HepG2 (cell line): ENCODE results near the gene WNT6. TPM values are rescaled to one million over a fixed set of nuclear protein-coding genes. Genes with fewer than 3 reads are reported as not detected.

Experiments used
- CSRNP1 ChIP-seq: sonication (generic); formaldehyde crosslinking; IDR thresholded peaks from 2 replicates; pipeline ENCODE4 v1.8.1; 2023; ENCODE audit warnings: mild to moderate bottlenecking, missing genetic modification reagents
- MAFG ChIP-seq: sonication (generic); formaldehyde crosslinking; IDR thresholded peaks from 2 replicates; pipeline ENCODE4 v1.5.1; 2020; ENCODE audit warnings: mild to moderate bottlenecking, missing genetic modification reagents
- MEIS1 ChIP-seq: sonication (generic); formaldehyde crosslinking; IDR thresholded peaks from 2 replicates; pipeline ENCODE4 v1.9.0; 2021; ENCODE audit warnings: mild to moderate bottlenecking, missing genetic modification reagents, moderate library complexity, borderline replicate concordance
- SIX4 ChIP-seq: sonication (generic); formaldehyde crosslinking; IDR thresholded peaks from 2 replicates; pipeline ENCODE4 v1.4.0; 2020; ENCODE audit warnings: missing genetic modification reagents
- SNAI1 ChIP-seq: sonication (generic); formaldehyde crosslinking; IDR thresholded peaks from 2 replicates; pipeline ENCODE4 v1.5.0; 2020; ENCODE audit warnings: mild to moderate bottlenecking, missing genetic modification reagents, borderline replicate concordance
- SNAPC4 ChIP-seq: sonication (generic); formaldehyde crosslinking; IDR thresholded peaks from 2 replicates; pipeline ENCODE4 v1.4.0; 2020; ENCODE audit warnings: mild to moderate bottlenecking, missing genetic modification reagents
- TAF15 ChIP-seq: fragments of 200-400 bp; formaldehyde crosslinking; IDR thresholded peaks from one replicate; pipeline ENCODE4 v1.6.1; 2018; ENCODE audit warnings: mild to moderate bottlenecking, low read depth, low read length; ENCODE audit not compliant: poor library complexity, severe bottlenecking
- polyA plus RNA-seq, 8 experiments: library from polyadenylated mRNA; depleted of rRNA in 3 of 8; stranded (reverse) in 7 of 8; unstranded in 1 of 8; fragments of >200 nt; fragmentation: Illumina TruSeq in 4 of 8; extraction: Trizol in 4 of 8; gene quantifications; 2 replicates each; pipeline versions ENCODE4 v1.2.1 to v1.2.3, GENCODE V29; 2011 to 2016; ENCODE audit warnings: low read depth in 4 of 8, missing spikeins in 1 of 8, mixed read lengths in 1 of 8; ENCODE audit not compliant: insufficient read depth in 1 of 8
- total RNA-seq, 5 experiments: library from RNA; depleted of rRNA; stranded (reverse); fragments of >200 nt; fragmentation: Illumina TruSeq; extraction: Trizol; gene quantifications; 2 replicates each; pipeline ENCODE4 v1.2.3, GENCODE V29; 2016; ENCODE audit warnings: low read depth in 1 of 5
- TF ChIP-seq, protein P1 (sequence below): sonication (generic); formaldehyde crosslinking; IDR thresholded peaks from 2 replicates; pipeline ENCODE4 v1.4.0; 2020; ENCODE audit warnings: mild to moderate bottlenecking, missing genetic modification reagents, borderline replicate concordance

The WNT6 gene
- total and polyA plus RNA-seq, 2 of the 13 experiments (the other 11 are each of a cell fraction or from before 2014, with no cell fraction given) = 0.20 TPM; not detected in 1

- TF ChIP-seq, protein P1, sequence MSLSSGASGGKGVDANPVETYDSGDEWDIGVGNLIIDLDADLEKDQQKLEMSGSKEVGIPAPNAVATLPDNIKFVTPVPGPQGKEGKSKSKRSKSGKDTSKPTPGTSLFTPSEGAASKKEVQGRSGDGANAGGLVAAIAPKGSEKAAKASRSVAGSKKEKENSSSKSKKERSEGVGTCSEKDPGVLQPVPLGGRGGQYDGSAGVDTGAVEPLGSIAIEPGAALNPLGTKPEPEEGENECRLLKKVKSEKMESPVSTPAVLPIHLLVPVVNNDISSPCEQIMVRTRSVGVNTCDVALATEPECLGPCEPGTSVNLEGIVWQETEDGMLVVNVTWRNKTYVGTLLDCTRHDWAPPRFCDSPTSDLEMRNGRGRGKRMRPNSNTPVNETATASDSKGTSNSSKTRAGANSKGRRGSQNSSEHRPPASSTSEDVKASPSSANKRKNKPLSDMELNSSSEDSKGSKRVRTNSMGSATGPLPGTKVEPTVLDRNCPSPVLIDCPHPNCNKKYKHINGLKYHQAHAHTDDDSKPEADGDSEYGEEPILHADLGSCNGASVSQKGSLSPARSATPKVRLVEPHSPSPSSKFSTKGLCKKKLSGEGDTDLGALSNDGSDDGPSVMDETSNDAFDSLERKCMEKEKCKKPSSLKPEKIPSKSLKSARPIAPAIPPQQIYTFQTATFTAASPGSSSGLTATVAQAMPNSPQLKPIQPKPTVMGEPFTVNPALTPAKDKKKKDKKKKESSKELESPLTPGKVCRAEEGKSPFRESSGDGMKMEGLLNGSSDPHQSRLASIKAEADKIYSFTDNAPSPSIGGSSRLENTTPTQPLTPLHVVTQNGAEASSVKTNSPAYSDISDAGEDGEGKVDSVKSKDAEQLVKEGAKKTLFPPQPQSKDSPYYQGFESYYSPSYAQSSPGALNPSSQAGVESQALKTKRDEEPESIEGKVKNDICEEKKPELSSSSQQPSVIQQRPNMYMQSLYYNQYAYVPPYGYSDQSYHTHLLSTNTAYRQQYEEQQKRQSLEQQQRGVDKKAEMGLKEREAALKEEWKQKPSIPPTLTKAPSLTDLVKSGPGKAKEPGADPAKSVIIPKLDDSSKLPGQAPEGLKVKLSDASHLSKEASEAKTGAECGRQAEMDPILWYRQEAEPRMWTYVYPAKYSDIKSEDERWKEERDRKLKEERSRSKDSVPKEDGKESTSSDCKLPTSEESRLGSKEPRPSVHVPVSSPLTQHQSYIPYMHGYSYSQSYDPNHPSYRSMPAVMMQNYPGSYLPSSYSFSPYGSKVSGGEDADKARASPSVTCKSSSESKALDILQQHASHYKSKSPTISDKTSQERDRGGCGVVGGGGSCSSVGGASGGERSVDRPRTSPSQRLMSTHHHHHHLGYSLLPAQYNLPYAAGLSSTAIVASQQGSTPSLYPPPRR (CRISPR knock-in tag) = no peak
- TF ChIP-seq SNAPC4 (CRISPR knock-in tag) (no peak), MEIS1 (no peak), SNAI1 (CRISPR knock-in tag) (no peak), SIX4 (CRISPR knock-in tag) (no peak), MAFG (CRISPR knock-in tag) (no peak), TAF15 (no peak), CSRNP1 (CRISPR knock-in tag) (no peak)
Observed at GRCh38 chr2:218894151-218894879, 34.7 kb downstream of the WNT6 start (continued).
